Medulla oblongata (tissue), 1 donor: Measurements from ENCODE around the gene KDELR1.
"Not testable (repeated sequence)": the region's sequence is repeated elsewhere in the genome, so short reads cannot be mapped to it uniquely, and the experiment has no call there.

Experiments
- DNase-seq: peaks from one replicate; pipeline ENCODE4 v3.0.0-alpha.2; 2015; ENCODE audit errors: extremely low spot score

Gene KDELR1

DNA sequence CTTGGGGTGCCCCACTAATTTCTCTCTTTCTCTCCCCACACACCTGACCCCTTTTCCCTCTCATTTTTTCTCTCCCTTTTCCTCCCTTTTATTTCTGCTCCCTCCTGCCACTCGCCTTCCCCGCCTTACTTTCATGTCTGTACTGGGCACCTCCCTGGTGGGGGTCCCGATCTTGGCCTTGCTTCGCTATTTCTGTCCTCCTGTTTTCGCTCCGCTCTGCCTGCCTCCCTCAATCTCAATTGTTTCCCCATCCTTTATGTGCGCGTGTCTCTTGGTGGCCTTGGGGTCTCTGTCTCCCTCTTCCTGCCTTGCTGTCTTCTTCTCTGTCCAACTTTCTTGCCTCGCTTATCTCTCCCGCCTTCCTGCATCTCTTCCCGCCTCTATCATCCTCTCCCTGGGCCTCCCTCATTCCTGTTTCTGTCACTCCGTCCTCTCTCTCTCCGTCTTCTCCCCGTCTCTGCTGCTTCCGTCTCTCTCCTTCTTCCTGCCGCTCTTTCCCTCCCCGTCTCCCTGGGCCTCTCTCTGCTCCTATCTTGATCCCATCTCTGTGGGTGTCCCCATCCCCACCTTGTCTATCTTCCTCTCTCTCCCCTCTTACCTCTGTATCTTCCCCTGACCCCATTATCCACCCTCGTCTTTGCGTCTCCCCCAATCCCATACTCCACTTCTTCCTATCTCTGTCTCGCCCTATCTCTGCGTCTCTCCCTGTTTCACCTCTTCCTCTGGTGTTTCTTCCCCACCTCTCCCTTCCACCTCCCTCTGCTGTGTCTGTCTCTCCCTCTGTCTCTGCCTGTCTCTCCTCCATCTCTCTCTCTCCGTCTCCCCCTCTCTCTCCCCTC lies 6.1 kb upstream of the KDELR1 start:
- no peak for DNase-seq

DNA sequence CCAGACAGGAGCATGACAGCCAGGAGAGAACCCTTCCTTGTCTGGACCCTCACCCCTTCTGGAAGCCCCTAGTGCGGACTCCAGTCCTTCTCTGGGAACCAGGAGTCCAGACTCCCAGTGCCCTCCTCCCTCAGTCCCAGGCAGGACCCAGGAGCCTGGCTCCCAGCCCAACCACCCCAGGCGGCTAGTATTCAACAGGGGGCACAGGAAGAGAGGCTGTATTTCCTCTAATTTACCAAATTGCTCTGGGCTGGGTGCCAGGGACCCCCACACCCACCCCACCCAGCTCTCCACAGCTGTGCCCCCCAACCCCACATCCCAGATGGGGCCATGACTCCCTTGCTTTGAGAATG lies 5.4 kb upstream of the KDELR1 start:
- DNase-seq = no peak

- no peak for DNase-seq
These were observed 4.9 kb upstream of the KDELR1 start for GRCh38 chr19:48396016-48396823.

- no peak for DNase-seq
These were observed 4.1 kb upstream of the KDELR1 start for GRCh38 chr19:48395499-48395898.

DNA sequence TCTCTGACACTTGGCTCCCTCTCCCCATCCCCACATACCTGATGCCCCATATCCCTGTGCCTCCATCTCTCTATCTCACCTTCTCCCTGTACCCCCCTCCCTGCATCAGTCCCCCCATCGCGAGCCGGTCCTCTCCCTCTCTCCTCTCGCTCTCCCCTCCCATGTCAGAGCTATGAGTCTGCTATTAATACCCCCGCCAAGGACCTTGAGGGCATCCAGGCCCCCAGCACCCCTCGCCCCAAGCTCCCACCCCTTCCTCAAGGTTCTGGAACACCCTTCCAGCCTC lies 3.8 kb upstream of the KDELR1 start:
- DNase-seq = no peak

- no peak for DNase-seq
These were observed 3.2 kb upstream of the KDELR1 start for GRCh38 chr19:48394331-48395169.

GRCh38 chr19:48393559-48394330 lies 2.4 kb upstream of the KDELR1 start, which contains the start of gene GRIN2D:
Gene GRIN2D (plus strand): TSS chr19:48393668. CDS start chr19:48398393, 4,725 bp downstream.
- DNase-seq = no peak

DNA sequence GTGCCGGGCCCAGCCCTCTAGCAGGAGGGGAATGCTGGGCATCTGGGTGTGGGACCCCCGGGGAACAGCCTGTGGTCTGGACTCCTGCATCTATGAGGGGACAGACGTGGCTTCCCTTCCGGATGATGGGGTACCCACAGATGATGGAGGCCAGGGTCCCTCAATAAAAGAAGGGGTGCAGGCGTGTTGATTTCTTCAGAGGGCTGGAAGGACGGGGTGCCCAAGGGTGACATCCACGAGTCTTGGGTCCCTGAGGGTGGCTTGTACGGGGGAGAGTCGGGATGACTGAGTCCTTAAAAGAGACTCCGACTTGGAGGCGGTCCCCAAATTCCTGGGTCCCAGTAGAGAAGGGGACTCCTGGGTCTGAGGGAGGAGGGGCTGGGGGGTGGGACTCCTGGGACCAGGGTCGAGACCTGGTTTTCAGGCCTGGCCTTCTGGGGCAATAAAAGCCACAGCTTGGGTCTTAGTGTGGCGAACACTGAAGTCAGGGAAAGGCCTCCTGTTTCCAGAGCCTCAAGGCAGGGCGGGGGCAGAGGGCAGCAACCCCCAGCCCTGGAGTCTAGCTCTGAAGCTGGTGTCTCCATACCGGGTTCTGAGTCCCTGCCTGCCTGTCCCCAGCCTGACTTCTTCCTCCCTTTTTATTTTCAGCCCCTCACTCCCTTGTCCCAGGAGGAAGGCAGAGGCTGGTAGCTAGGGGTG lies 1.7 kb upstream of the KDELR1 start:
- no peak for DNase-seq

DNA sequence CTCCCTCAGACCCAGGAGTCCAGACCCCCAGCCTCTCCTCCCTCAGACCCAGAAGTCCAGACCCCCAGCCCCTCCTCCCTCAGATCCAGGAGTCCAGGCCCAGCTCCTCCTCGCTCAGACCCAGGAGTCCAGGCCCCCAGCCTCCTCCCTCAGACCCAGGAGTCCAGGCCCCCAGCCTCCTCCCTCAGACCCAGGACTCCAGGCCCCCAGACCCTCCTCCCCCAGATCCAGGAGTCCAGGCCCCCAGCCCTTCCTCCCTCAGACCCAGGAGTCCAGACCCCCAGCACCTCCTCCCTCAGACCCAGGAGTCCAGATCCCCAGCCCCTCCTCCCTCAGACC lies 624 bp upstream of the KDELR1 start:
- DNase-seq = not testable (repeated sequence)

DNA sequence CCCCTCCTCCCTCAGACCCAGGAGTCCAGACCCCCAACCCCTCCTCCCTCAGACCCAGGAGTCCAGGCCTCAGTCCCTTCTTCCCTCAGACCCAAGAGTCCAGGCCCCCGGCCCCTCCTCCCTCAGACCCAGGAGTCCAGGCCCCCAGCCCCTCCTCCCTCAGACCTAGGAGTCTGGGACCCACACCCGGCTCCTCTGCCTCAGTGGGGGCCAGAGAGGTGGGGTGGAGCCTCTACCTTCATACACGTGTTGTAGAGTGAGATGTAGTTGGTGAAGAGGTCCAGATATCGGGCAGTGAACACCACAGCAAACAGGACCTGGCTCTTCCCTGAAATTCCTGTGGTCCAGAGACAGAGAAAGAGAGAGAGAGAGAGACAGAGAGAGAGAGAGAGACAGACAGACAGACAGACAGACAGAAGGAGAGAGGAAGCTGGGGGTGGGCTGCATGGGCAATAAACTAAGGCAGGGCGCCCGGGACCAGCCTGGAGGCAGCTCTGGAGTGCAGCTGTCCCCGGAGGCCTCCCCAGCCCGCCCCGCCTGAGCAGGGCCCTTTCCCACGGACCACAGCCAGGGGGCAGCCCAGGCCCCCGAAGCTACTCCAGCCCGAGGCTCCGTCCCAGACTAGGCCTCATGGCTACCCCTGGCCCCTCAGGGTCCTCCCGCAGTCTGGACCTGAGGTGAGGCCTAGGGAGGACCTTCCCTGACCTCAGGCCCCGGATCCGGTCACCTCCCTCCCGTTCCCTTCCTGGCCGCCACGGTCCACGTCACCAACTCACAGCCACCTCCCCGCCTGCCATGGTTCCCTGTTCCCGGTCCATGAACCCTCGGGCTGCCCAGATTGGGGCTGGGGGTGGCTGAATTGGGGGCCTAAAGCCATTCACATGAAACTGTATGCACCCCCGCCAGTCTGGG lies 907 bp downstream of the KDELR1 start:
- DNase-seq = peak; percentile 58

DNA sequence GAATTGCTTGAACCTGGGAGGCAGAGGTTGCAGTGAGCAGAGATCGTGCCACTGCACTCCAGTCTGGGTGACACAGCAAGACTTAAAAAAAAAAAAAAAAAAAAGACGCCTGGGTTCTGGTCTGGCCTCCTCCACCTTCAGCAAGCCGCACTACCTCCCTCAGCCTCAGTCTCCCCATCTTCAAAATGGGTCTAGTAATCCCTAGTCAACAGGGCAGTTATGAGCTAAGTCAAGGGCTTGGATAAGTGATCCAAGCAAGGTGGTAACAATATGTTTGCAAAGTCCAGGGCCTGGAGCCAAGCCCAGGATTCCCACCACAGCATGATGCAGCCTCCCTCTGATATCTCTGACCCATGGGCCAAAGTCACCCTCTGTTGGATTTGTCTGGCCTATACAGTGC lies 4.4 kb downstream of the KDELR1 start:
- DNase-seq = no peak

DNA sequence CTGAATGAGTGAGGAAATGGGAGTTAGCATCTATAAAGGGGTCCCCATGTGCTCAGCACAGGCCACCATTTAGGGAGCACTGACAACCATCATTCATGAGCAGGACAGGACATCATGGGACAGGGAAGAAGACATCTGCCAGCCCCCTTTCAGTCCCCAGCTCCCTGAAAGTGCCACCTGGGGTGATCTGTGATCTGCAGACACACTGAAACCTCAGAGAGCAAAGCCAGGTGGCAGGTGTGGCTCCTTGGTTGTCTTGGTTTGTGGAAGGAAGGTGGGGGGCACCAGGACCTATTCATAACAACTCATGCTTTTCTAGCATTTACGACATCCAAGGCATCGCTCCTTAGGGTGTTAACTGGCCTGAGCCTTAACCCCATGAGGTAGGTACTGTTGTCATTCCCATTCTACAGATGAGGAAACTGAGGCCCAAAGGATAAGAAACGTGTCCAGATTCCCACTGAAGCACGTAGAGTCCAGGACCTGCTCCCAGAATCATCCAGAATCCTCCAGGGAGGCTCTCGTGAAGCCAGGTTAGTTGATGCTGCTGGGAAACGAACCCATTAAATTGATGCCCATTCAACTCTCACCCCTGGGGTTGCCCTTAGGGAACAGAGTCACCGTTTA lies 5.8 kb downstream of the KDELR1 start:
- no peak for DNase-seq

DNA sequence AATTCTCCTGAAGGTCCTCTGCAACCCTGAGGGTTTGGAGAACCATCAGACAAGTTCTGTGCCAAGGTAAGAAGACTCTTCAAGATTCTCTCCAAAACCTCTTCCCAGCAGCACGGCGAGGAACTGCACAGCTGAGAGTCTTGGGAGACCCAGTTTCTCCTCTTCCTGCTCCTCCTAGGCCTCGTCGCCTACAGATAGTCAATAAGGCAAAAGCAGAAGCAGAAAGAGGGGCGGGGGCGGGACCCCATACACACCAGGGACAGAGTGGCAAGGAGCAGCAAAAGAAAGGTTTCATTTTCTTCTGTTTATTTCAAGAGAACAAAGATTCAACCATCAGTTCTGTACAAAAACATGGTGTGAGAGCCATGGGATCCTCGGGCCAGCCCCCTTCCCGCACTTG lies 9.1 kb downstream of the KDELR1 start:
- no peak for DNase-seq

DNA sequence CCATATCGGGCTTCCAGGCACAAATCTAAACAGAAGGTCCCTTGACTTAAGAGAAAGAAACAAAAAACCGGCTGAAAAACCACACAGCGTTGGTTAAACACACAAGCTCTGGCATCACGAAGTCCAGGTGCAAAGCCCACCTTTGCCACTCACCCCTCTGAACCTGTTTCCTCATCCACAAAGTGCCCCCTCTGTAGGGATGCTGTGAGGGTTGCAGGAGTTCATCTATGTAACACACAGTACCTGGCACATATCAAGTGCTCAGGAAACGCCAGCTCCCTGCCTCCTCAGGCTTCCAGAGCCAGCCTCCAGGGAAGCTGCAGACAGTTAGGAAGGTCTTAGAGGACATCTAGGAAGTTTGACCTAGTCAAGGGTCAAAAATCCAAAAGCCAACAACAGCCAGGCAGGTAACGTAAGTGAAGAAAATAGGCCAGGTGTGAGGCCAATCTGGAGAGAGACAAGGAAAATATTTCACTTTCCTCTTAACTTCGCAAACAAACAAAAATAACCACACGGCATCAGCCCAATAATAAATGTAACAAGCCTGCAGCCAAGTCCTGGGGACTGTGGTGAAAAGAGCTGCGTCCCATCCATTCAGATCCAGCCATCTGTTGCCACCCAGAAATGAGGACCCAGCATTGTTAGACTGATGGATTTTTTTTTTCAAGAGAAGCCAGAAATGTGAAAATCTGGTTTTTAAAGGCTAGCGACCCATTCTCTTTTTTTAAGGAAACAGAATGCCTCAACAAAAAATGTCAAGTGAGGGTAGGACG lies 10.0 kb downstream of the KDELR1 start:
- DNase-seq = no peak

DNA sequence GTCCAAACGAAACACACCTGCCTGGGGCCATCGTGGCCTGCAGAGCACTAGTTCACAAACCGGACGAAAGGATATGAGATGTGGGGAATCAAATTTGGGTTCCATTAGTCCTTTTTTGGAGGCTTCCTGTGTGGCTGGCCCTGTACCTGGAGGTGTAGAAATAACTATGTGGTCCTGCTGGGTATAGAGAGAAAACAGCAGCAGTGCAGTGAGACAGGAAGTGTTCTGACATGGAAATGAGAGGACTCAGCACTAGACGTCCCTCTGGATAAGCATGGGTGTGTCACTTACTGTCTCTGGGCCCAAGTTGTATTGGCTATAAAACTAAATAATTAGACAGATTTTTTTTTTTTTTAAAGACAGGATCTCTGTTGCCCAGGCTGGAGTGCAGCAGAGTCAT lies 12.3 kb downstream of the KDELR1 start:
- DNase-seq = no peak

GRCh38 chr19:48378194-48378570 lies 13.2 kb downstream of the KDELR1 start:
- no peak for DNase-seq

DNA sequence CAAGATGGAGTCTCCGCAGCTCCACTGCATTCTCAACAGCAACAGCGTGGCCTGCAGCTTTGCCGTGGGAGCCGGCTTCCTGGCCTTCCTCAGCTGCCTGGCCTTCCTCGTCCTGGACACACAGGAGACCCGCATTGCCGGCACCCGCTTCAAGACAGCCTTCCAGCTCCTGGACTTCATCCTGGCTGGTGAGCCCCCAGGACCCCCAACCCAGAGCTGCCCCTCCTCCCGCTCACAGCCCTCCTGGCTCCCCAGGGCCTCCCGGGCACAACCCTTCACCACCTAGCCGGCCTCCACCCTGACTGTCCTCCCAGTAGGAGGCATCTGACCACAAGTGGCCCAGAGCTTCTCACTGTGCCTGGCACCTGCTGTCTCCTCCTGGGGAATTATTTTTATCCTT lies 17.8 kb downstream of the KDELR1 start:
- DNase-seq = no peak

GRCh38 chr19:48372904-48373303 lies 18.4 kb downstream of the KDELR1 start:
- no peak for DNase-seq

GRCh38 chr19:48371771-48372170 lies 19.6 kb downstream of the KDELR1 start:
- DNase-seq = not testable (repeated sequence)
